GM10248 (cell line): ENCODE measurements around the gene CHAT.

Experiments used
- CTCF ChIA-PET: fragments of 300-600 bp; sonication (Branson Sonifier 250); formaldehyde crosslinking; extraction: SDS; loops from one replicate; lab custom pipeline; 2021; ENCODE audit warnings: antibody characterized with exemption; lab: Yijun Ruan, JAX
- POLR2A ChIA-PET: fragments of 350-650 bp; sonication (Branson Sonifier 250); formaldehyde crosslinking; extraction: SDS; loops from one replicate; lab custom pipeline; 2020; ENCODE audit warnings: antibody characterized with exemption; lab: Yijun Ruan, JAX
- DNase-seq: peaks from one replicate; pipeline ENCODE4 v3.0.0; 2012; ENCODE audit errors: extremely low spot score
- CTCF ChIP-seq: IDR thresholded peaks from 2 replicates; pipeline ENCODE4 v1.5.1; 2012; ENCODE audit warnings: mild to moderate bottlenecking, low read depth; ENCODE audit errors: extremely low read depth, missing control alignments, control extremely low read depth

CHAT gene

GRCh38 chr10:49605939-49606509 lies 7.8 kb upstream of the CHAT start:
- DNase-seq: no peak
- no peak for TF ChIP-seq CTCF
- CTCF ChIA-PET: interaction anchor here (1.3 to 3.0 kb wide), 3 partner anchors 7 to 618 kb away, joined by 3 to 25 read pairs (median 5); no protein-coding TSS in a partner anchor
- POLR2A ChIA-PET: no interaction called here

DNA sequence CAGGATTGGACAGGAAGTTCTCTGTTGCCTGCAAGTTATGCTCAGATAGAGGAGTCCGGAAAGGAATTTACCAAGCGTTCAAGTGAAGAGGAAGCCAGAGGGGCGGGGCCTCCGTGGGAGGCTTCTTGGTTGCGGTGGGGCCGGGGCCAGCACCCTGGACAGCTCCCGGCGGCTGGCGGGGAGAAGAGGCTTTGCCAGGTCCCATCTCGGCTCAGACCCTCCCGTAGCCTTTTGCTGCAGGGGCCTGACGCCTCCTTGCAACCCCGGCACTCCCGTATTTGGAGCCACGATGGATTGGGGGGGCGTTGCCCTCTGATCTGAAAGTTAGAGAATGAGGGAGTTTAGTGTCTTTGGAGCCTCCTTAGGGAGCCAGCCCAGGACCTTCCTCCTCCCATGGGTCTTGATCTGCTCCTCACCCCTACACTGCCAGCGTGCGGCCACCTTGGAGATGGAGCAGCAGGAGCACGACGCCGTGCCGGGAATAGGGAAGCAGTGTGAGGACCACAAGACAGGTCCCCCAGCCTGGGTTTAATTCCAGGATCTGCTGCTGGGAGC lies 6.8 kb upstream of the CHAT start:
- peak; percentile 87 for DNase-seq
- no peak for TF ChIP-seq CTCF
- POLR2A ChIA-PET: no interaction called here
- CTCF ChIA-PET: interaction anchor here (1.2 to 3.0 kb wide), 4 partner anchors 8 to 617 kb away, joined by 3 to 25 read pairs (median 4); no protein-coding TSS in a partner anchor

- POLR2A ChIA-PET: no interaction called here
Observed at GRCh38 chr10:49608166-49609005, 5.5 kb upstream of the CHAT start.

DNA sequence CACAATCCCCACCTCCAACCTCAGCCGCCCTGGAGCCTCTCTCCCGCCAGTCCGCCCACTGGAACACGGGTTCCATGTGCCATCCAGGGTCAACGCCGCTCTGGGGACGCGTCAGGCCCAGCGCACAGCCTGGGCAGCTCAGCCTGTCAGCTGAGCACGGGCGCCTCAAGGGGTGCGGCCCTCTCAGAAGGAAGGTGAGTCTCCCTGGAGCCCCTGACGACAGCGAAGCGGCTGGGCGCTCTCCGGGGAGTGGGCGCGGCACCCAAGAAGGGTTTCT lies 4.9 kb upstream of the CHAT start:
- no peak for DNase-seq
- CTCF ChIA-PET: interaction anchor here (3.0 kb wide), 1 partner anchor 15 kb away, joined by 25 read pairs; no protein-coding TSS in a partner anchor
- TF ChIP-seq CTCF: no peak
- POLR2A ChIA-PET: no interaction called here

More at GRCh38 chr10:49608166-49609005, 5.5 kb upstream of the CHAT start:
- DNase-seq: no peak
- CTCF ChIA-PET: interaction anchor here (3.0 kb wide), 1 partner anchor 14 kb away, joined by 25 read pairs; no protein-coding TSS in a partner anchor
- TF ChIP-seq CTCF: no peak

DNA sequence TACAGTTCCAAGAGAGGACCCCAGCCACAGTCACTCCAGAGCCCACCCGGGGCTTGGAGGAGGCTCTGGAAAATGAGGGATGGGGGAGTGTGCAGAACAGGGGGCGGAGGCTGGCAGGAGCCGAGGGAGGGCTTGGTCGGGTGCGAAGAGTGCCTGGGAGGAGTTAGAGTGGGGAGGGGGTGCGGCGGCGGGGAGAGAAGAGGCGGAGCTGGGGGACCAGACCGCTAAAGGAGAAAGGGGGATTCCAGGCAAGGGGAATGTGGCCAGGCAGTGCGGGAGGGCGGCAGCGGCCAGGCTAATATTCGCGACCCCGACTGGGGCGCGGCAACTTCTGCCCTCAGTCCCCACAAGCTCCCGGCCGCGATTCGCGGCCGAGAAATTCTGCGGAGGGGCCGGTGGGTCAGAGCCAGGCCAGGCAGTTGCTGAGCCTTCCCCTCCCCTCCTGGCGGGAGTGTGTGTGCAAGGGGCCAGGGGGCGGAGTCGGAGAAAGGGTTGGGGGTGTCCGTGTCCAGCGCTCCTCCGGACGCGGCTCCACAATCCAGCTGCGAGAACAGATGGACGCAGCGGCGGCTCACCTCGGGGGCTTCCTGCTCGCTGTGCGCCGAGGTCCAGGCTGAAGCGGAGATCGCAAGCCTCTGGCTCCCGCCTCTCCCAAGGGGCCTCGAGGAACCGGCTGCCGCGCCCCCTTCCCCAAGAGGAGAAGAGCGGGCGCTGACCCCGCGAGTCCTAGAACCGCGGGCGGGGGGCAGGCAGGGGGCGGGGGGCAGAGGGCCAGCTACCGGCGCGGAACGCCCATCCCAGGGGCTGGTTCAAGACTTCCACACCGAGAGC lies 4.3 kb upstream of the CHAT start:
- ChIA-PET POLR2A (no interaction called here), CTCF (no interaction called here)
- TF ChIP-seq CTCF: no peak
- no peak for DNase-seq

- no peak for DNase-seq
- POLR2A ChIA-PET: no interaction called here
- no peak for TF ChIP-seq CTCF
- CTCF ChIA-PET: no interaction called here
Observed at GRCh38 chr10:49610114-49610457, 3.8 kb upstream of the CHAT start, which contains the start of gene SLC18A3. TSS of gene SLC18A3 (plus strand) at chr10:49610310. CDS start at chr10:49610741, 431 bp downstream.
